ENCODE measurements around the gene DGKQ. TPM values are rescaled to one million over a fixed set of nuclear protein-coding genes. Genes with fewer than 3 reads are reported as not detected.

Gene DGKQ
- total RNA-seq, 1 experiment from 2014 or later: 11.8 TPM

- Mint-ChIP-seq H3K4me1 (ENCODE audit: low read depth, unreplicated experiment) (no peaks in the 10 kb centered on the region), H3K27me3 (ENCODE audit: unreplicated experiment) (no peaks in the 10 kb centered on the region), H3K27ac (ENCODE audit: unreplicated experiment) (no peak overlapping the region), H3K36me3 (ENCODE audit: insufficient read depth, unreplicated experiment) (peaks cover 14% of the 10 kb centered on the region), H3K9me3 (ENCODE audit: low read depth, unreplicated experiment) (no peaks in the 10 kb centered on the region), H3K4me3 (ENCODE audit: low read depth, unreplicated experiment) (no peak overlapping the region)
- no peak for TF ChIP-seq CTCF (IDR thresholded peaks at IDR 0.05; ENCODE audit: unreplicated experiment)
- intact Hi-C loops (cut with micrococcal nuclease; ENCODE audit: unreplicated experiment): no loop called here
- DNase-seq: no peak
- CTCF ChIA-PET: no interaction called here
- BruUV-seq (replicated peaks): no TSS peak
These were observed 17.4 kb downstream of the DGKQ start for GRCh38 chr4:955931-956381.

GRCh38 chr4:955161-955921 lies 18.0 kb downstream of the DGKQ start:
- H3K27me3 Mint-ChIP-seq (ENCODE audit: unreplicated experiment): no peaks in the 10 kb centered on the region
- H3K4me1 Mint-ChIP-seq (ENCODE audit: low read depth, unreplicated experiment): no peaks in the 10 kb centered on the region
- no peak overlapping the region for H3K27ac Mint-ChIP-seq (ENCODE audit: unreplicated experiment)
- H3K9me3 Mint-ChIP-seq (ENCODE audit: low read depth, unreplicated experiment): no peaks in the 10 kb centered on the region
- CTCF ChIA-PET: no interaction called here
- no peak for DNase-seq
- no peak overlapping the region for H3K4me3 Mint-ChIP-seq (ENCODE audit: low read depth, unreplicated experiment)
- no peak for TF ChIP-seq CTCF (IDR thresholded peaks at IDR 0.05; ENCODE audit: unreplicated experiment)
- H3K36me3 Mint-ChIP-seq (ENCODE audit: insufficient read depth, unreplicated experiment): peaks cover 14% of the 10 kb centered on the region
- intact Hi-C loops (cut with micrococcal nuclease; ENCODE audit: unreplicated experiment): no loop called here
- BruUV-seq (replicated peaks): no TSS peak

GRCh38 chr4:954211-955020 lies 19.0 kb downstream of the DGKQ start:
- DNase-seq: no peak
- H3K36me3 Mint-ChIP-seq (ENCODE audit: insufficient read depth, unreplicated experiment): peaks cover 8% of the 10 kb centered on the region
- H3K9me3 Mint-ChIP-seq (ENCODE audit: low read depth, unreplicated experiment): no peaks in the 10 kb centered on the region
- CTCF ChIA-PET: no interaction called here
- no peak for TF ChIP-seq CTCF (IDR thresholded peaks at IDR 0.05; ENCODE audit: unreplicated experiment)
- H3K27ac Mint-ChIP-seq (ENCODE audit: unreplicated experiment): no peak overlapping the region
- BruUV-seq (replicated peaks): no TSS peak
- intact Hi-C loops (cut with micrococcal nuclease; ENCODE audit: unreplicated experiment): no loop called here
- H3K4me1 Mint-ChIP-seq (ENCODE audit: low read depth, unreplicated experiment): no peaks in the 10 kb centered on the region
- no peaks in the 10 kb centered on the region for H3K27me3 Mint-ChIP-seq (ENCODE audit: unreplicated experiment)
- H3K4me3 Mint-ChIP-seq (ENCODE audit: low read depth, unreplicated experiment): no peak overlapping the region

GRCh38 chr4:953574-953915 lies 19.8 kb downstream of the DGKQ start:
- Mint-ChIP-seq H3K9me3 (ENCODE audit: low read depth, unreplicated experiment) (no peaks in the 10 kb centered on the region), H3K36me3 (ENCODE audit: insufficient read depth, unreplicated experiment) (peaks cover 2% of the 10 kb centered on the region)

More at GRCh38 chr4:953574-953915, 19.8 kb downstream of the DGKQ start:
- H3K4me1 Mint-ChIP-seq (ENCODE audit: low read depth, unreplicated experiment): no peaks in the 10 kb centered on the region
- intact Hi-C loops (cut with micrococcal nuclease; ENCODE audit: unreplicated experiment): no loop called here
- no peak overlapping the region for H3K4me3 Mint-ChIP-seq (ENCODE audit: low read depth, unreplicated experiment)
- CTCF ChIA-PET: no interaction called here
- no peaks in the 10 kb centered on the region for H3K27me3 Mint-ChIP-seq (ENCODE audit: unreplicated experiment)
- H3K27ac Mint-ChIP-seq (ENCODE audit: unreplicated experiment): no peak overlapping the region
- TF ChIP-seq CTCF (IDR thresholded peaks at IDR 0.05; ENCODE audit: unreplicated experiment): no peak
- DNase-seq: no peak
- BruUV-seq (replicated peaks): no TSS peak
